Suppressor macrophage (primary cell): ENCODE results near the gene ELP2.
"Not testable (repeated sequence)": the region's sequence is repeated elsewhere in the genome, so short reads cannot be mapped to it uniquely, and the experiment has no call there.

Source experiments
- DNase-seq, 4 experiments: peaks; one replicate each; pipeline ENCODE4 v3.0.0-alpha.2; 2020 to 2022

The ELP2 gene

GRCh38 chr18:36191286-36191685 is 61.6 kb downstream of the ELP2 start:
- no peak for DNase-seq

- no peak for DNase-seq
Measured at GRCh38 chr18:36191711-36192110, 62.0 kb downstream of the ELP2 start.

DNA sequence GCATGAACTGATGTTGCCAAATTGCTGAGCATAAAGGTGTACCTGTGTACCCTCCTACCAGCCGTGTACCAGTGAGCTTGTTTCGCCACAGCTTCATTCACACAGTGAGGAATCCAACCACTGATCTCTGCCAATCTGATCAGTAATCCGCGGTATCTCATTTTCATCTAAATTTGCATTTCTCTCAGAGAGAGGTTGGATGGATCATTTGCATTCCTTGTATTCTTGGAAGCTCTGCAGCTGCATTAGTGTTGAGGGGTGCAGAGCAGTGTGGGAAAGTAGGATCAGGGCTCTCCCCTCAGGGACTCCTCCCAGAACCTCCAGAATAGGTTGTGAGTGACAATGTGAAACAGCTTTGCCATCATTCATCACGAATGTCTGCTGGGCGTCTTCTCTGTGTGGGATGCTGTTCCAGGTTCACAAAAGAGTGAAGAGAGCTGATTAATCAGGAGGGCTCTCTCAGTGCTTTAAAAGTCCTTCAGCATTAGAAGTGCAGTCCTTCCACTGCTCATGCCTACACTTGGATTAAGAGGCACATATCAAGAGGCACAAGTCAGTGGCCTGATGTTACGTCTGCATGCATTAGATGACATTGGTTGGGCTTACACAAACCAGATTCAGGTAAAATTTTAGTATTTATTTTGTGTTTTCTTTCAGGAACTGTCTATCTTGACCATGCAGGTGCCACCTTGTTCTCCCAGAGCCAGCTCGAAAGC is 65.1 kb downstream of the ELP2 start:
- no peak for DNase-seq

- no peak for DNase-seq
Measured at GRCh38 chr18:36195427-36196122, 65.9 kb downstream of the ELP2 start.

GRCh38 chr18:36196238-36196995 is 66.7 kb downstream of the ELP2 start:
- no peak for DNase-seq

- no peak for DNase-seq
Measured at GRCh38 chr18:36197511-36198166, 67.9 kb downstream of the ELP2 start.

DNA sequence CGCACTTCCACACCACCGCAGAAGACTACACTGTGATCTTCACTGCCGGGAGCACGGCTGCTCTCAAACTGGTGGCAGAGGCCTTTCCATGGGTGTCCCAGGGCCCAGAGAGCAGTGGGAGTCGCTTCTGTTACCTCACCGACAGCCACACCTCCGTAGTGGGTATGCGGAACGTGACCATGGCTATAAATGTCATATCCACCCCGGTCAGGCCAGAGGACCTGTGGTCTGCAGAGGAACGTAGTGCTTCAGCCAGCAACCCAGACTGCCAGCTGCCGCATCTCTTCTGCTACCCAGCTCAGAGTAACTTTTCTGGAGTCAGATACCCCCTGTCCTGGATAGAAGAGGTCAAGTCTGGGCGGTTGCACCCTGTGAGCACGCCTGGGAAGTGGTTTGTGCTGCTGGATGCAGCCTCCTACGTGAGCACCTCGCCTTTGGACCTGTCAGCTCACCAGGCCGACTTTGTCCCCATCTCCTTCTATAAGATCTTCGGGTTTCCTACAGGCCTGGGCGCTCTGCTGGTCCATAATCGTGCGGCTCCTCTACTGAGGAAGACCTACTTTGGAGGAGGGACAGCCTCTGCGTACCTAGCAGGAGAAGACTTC is 70.1 kb downstream of the ELP2 start:
- DNase-seq, result no peak

DNA sequence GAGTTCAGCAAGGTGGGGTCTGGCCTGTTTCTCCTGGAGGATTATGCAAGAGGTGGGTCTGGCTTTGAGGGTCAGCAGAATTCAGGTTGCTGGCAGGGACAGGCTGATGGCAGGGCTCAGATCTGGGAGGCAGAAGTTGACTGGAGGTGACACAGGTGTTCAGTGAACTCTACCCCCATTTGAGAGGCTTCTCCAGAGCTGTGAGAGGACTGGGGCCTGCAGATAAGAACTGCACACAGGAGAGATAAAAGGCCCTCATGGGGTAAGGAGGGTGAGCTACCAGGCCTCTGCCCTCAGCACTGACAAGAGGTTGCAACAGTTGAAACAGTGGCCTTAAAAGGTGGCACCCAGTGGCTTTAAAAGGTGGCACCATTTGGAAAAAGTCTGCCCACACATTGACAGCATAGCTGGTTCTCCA is 70.7 kb downstream of the ELP2 start:
- no peak for DNase-seq

- DNase-seq, result no peak
Measured at GRCh38 chr18:36201765-36202164, 72.1 kb downstream of the ELP2 start.

DNA sequence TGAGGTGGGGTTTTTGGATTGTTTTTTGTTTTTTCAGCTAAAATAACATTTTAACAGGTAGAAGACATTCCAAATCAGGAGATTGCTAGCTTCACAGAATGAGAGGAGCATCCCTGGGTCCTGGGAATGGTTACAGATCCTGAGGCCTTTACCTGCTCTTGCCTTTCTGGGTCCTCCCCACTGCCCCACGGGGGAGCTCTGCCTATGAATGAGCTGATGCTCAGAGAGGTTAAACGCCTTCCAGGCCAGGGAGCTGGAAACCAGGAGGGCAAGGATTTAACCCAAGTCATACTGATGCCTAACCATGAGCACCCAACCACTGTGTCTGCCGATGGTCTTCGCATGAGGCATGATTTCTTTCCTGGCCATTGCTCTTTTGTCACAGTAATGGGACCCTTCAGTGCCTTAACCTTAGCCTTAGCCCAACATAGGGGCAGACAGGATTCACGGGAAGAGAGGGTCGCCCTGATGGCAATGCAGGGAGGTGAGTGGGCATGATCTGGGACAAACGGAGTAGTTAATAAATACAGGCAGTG is 73.7 kb downstream of the ELP2 start:
- DNase-seq, result no peak

- no peak for DNase-seq
Measured at GRCh38 chr18:36205166-36205565, 75.5 kb downstream of the ELP2 start.

- no peak for DNase-seq
Measured at GRCh38 chr18:36207303-36207702, 77.6 kb downstream of the ELP2 start.

DNA sequence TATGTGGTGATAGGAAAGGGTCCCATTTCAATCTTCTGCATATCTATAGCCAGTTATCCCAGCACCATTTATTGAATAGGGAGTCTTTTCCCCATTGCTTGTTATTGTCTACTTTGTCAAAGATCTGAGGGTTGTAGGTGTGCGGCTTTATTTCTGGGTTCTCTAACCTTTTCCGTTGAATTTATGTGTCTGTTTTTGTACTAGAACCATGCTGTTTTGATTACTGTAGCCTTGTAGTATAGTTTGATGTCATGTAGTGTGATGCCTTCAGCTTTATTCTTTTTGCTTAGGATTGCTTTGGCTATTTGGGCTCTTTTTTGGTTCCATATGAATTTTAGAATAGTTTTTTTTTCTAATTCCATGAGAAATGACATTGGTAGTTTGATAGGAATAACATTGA is 78.3 kb downstream of the ELP2 start:
- not testable (repeated sequence) for DNase-seq

DNA sequence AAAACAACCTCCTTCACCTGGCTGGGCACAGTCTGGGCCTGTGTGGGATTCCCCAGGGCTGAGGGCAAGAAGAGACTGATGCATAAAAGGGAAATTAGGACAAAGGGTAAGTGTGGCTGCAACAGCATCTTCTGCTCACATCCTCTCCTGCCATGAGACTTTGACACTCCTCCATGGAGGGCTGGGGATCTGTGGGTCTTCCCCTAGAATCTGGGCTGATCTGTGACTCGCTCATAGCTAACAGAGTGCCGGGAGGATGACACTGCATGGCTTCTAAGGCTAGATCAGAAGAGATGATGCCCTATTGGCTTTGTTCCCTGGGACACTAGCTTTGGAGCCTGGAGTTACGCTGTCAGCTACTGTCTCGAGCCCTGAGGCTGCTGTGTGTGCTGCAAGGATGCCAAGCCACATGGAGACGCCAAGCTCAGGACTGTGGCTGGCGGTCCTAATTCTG is 81.9 kb downstream of the ELP2 start:
- DNase-seq, result no peak

GRCh38 chr18:36212301-36213171 is 82.8 kb downstream of the ELP2 start:
- no peak for DNase-seq

DNA sequence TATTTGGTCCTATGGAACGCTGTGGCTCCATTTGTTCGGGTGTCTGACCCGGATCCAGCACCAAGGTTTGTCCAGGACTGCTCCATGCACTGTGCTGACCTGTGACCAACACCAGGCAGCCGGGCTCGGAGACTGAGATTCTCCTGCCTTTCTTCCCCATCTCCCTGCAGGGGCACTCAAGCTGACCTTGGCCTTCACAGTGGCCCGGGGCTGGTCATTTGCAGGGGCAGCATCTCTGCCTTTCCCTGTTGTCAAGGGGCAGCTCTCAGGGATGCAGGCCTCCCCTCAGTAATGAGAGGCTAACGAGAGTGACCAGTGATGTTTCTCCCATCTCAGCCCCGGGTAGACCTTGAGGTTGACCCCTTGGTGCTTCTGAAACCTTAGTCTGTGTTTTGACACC is 85.1 kb downstream of the ELP2 start:
- DNase-seq, result no peak

DNA sequence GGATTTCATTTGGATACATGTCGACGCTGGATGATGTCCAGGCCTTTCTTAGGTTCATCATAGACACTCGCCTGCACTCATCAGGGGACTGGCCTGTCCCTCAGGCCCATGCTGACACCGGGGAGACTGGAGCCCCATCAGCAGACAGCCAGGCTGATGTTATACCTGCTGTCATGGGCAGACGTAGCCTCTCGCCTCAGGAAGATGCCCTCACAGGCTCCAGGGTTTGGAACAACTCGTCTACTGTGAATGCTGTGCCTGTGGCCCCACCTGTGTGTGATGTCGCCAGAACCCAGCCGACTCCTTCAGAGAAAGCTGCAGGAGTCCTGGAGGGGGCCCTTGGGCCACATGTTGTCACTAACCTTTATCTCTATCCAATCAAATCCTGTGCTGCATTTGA is 85.9 kb downstream of the ELP2 start:
- DNase-seq, result no peak

DNA sequence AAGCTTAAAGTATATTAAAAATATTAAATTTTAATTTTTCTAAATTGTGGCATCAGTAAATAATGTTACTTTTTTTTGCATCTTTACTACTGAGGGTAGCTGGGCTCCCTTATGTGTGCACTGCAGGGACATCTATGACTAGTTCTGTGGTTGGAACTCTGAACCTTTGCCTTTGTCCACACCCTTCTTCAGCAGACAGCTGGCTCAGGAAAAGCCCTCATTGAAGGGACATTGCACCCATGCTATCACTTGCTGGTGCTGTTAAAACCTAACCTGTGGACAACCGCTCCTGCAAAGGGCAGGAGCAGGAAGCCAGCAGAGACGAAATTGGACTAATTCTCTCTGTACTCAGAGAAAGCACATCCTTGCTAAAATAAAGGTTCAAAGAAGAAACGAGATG is 87.6 kb downstream of the ELP2 start:
- no peak for DNase-seq

GRCh38 chr18:36229188-36229587 is 99.5 kb downstream of the ELP2 start:
- no peak for DNase-seq
